Iris pigment epithelial cell (primary cell): ENCODE results near the gene CPEB4.

ENCODE experiments used
- DNase-seq: peaks from one replicate; pipeline ENCODE4 v3.0.0-alpha.2; 2011; ENCODE audit warnings: low read depth

CPEB4 gene

DNA sequence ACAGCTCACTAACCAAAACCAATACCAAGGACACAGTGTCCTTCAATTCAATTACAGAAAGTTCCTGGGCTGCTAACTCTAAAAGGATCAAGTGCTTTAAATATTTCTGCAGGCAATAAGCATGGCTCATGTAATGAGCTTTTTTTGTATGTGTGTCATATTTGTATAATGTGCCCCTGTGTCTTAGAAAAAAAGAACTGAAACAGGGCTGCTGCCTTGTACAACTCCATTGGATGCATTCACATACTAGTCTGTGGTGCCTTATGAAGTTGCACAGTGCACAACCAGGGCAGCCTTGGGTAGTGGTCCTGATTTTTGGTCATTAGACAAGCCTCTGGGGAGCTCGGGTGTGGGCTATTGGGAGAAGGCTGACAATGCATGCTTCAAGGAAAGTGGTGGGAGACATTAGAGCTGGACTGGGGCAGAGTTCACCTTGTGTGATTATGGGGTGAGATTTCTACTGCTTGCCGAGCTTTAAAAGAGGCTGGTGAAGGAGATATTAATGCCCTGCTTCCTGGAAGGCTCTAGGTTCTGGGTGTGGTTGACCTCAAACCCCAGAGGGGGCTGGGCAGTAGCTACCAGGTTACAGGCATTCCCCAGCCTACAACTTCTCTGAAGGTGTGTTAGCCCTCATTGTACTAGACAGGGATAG, 3.6 kb upstream of the CPEB4 start:
- no peak for DNase-seq

DNA sequence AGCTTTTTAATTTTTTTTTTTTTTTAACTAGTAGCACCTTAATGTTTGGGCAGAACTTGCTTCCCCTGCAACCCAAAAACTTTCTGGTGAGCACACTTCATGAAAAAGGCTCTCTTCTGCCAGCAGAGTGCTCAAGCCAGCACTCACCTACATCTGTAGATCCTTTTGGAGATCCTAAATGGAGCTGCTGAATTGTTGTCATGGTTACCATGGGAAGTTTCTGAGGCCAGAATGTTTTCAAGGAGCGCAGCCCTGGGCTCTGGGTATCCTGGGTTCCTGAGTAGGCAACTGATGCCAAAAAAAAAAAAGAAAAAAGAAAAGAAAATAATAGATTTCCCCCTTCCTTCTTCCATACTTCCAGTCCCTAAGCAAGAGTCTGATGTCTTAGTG, 3.1 kb upstream of the CPEB4 start:
- no peak for DNase-seq

DNA sequence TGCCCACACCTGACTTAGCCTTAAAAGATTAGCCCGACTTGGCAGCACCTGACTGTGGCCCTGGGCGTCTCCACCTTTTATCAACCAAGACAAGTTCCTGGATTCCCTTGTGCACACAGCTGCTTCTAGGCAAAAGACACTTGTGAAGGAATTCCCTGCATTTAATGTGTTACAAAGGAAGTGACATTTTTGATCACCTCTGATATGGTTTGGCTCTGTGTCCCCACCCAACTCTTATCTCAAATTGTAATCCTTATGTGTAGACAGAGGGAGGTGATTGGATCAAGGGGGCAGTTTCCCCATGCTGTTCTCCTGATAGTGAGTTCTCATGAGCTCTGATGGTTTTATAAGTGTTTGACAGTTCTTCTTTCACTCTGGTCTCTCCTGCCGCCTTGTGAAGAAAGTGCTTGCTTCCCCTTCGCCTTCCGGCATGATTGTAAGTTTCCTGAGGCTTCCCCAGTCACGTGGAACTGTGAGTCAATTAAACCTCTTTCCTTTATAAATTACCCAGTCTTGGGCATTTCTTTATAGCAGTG, 2.6 kb upstream of the CPEB4 start:
- no peak for DNase-seq

DNA sequence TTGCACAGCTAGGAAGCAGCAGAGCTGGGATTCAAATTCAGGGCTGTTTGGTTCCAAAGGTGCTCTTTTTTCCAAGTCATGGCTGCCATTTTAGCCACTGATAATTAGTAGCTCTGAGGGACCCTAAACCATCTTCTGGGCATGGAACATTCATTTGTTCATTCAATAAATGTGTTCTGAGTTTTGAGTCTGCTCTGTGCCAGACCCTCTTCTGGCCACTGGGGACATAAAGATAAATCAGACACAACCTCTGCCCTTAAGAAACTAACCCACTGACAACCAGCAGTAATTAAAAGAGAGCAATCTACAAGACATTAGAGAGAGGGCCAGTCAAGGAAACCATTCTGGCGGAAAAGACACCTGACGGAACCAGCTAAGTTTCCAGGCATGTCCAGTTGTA, 2.0 kb upstream of the CPEB4 start:
- DNase-seq: no peak

DNA sequence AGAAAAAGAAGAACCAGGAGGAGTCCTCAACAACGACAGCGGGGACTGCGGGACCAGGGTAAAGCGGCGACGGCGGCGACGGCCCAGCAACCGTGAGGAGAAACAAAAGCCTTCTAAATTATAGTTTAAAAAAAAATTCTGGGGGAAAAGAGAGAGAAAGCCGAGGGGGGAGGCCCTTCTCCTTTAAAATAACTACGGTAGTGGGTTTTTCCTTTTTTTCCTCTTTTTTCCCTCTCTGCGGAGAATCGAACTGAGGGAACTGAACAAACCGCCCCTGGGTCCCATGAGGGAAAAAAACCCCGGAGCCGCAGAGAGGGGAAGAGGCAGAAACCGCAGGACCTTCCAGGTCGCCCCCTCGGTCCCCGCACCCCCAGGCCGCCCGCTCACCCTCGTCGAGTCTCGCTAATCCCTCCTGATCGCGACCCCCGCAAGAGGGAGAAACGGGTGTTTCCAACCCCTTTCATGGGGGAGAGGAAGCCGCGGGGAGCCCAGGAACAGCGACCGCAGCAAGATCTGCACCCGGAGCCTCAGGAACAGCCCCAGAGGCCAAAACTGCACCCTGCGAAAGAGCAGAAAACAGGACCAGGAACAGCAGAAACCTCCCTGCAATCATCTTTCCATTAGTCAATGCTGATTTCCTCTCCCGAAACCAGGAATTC, 453 bp downstream of the CPEB4 start:
- no peak for DNase-seq

DNA sequence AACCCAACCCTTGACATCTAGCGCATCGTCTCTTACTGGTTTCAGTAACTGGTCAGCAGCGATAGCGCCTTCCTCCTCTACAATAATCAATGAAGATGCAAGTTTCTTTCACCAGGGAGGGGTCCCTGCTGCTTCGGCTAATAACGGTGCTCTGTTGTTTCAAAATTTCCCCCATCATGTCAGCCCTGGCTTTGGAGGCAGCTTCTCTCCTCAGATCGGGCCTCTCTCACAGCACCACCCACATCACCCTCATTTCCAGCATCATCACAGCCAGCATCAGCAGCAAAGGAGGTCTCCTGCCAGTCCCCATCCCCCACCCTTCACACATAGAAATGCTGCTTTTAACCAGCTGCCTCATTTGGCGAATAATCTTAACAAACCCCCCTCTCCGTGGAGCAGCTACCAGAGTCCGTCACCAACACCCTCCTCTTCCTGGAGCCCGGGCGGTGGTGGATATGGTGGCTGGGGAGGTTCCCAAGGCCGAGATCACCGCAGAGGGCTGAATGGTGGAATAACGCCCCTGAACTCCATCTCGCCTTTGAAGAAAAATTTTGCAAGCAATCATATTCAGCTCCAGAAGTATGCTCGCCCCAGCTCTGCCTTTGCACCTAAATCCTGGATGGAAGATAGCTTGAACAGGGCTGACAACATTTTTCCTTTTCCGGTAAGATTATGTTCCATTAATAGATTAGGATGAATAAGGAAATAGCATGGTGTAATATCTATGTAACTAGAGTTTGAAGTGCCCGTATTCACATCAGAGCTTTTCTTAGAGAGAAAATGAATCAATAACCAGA, 2.2 kb downstream of the CPEB4 start:
- no peak for DNase-seq

DNA sequence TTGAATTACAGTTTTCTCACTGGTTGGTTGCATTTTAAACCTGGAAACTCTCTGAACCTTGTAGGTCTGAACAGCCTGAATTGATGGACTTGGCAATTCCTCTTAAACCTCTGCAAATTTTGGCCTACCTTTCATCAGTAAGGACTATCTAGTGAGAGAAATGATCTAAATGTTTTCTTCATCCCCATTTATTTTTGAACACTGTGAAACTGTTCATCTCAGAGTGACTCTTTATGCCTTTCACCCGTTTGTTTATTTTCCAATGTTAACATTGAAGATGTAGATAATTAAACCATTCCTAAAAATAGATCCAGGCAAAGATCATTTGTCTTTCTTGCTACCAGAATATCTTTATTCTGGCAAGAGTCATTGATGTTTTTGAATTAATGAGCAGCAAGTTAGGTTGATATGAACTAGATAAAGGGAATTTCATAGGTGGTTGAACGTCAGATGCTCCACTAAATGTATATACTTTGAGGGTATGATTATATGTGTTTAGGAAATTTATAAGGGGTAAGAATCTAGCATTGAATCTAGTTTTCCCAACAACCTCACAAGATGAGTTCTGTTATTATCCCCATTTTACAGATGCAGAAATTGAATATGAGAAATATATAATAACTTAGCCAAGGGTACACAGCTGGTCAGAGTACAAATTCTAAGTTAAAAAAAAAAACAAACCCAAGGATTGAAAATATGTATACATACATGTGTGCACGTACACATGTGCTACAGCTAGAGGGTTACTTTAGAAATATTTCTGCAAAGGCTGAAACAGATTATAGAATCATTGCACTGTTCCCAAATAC, 3.4 kb downstream of the CPEB4 start:
- DNase-seq: no peak

GRCh38 chr5:173893192-173893561, 5.0 kb downstream of the CPEB4 start:
- no peak for DNase-seq

DNA sequence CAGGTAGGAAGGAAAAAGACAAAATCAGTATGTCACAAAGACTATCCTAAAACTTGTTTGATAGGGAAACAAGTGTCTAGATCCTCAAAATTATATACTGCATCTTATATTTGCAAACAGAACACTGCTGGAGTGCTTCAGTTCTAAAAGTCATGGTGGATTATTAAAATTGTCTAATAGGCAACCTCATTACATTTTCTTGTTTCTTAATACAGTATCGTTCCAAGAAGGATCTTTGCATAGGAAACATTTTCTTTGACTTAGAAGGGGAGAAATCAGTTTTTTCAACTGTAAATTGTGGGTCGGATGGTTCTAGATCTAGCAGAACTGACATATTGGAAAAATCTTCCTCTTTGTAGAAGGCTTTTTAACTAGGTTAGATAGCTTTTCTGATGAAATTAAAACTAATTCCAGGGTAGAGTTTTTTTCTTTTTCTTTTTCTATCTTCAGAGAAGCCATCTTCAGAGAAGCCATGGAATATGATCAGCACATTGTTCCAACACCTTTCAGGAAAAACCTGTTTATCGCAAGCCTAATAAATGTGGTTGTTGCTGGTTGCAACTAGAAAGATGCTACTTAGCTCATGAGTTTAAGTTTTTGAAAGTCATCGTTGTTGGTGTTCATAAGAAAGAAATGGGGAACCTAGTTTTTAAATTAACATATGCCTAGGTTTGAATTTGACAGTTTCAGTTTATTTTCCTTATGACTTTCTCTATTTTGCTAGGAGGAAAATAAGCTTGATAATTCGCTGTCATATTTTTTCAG, 7.4 kb downstream of the CPEB4 start:
- DNase-seq: no peak

- no peak for DNase-seq
Measured at GRCh38 chr5:173896631-173897030, 8.5 kb downstream of the CPEB4 start.

DNA sequence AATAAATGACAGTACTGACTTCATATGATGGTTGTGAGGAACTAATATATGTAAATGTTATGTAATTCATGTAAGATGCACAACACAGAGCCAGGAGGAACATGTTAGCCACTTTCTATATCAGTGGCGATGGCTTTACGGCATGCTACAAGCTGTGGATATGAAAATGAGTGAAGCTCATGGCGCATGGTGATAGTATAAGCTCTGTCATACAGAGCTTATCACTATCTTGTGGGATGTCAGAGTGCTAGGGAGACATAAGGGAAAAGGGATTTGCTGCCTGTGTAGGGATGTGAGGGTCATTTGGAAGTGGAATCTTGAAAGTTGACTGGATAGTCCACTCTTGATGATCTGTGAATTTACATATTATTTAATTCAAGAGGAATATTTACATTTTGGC, 13.6 kb downstream of the CPEB4 start:
- no peak for DNase-seq

DNA sequence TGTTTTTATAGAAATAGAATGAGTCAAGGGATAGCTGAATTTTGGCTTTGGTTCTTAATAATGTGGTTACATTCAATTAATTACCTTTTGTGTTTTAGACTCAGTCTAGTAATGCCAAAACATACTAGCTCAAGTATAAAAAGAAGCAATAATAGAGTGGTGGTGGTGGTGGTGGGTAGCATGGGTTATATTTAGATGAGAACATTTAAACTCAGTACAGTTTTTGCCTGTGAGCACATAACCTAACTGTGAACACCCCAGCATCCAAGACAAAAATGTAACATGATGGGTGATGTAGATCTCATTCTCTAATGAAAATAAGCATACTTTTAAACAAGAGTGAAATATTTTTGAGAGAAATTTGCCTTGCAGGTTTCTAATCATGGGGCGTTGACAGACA, 14.2 kb downstream of the CPEB4 start:
- no peak for DNase-seq

DNA sequence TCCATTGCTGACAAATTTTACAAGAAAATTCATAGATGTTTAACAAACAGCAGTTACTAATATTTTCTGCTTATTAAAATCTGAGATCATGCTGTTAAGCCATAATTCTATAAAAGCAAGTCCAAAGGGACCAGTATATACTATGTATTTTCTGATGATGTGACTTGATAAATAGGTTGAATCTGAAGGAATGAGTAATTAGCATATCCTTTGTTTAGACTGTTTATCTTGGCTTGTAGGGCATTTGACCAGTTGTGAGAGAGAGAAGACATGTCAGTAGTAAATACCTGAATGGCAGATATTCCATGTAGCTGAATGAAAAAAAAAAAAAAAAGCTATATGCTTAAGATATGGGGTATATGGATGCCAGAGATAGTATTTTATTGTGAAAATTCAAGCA, 14.6 kb downstream of the CPEB4 start:
- DNase-seq: no peak

- no peak for DNase-seq
Measured at GRCh38 chr5:173903396-173904140, 15.4 kb downstream of the CPEB4 start.

DNA sequence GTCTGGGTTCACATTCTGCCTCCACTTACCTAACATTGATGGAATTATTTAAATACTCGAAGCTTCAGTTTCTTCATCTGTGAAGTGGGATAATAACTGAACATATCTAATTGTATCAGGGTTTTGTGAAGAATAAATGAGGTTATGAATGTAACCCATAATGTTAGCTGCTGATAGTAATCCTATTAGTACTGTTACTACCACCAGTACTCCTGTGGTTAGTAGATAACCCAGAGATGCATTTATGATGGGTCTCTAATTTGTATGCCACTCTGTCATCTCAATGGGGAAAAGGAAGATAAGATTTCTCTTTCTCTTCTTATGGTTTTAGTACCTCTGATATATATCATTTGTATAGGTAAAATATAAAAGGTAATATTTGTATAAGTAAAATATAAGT, 16.0 kb downstream of the CPEB4 start:
- no peak for DNase-seq

DNA sequence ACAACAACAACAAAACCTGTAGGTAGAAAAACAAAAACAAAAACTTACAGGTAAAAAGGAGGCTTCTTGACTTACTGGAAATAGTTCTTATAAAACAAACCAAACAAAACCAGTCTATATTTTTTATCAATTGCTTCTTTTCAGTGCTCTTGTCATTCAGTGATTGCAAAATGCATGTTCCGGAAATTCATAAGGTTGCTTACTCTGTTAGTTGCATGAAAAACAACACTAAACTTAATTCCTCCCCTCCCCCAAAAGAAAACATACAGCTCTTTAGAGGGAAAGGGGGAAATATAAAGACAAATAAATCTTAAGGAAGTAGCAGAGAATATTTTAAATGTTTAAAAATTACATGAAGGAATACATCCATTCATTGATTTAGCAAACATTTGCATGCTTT, 19.1 kb downstream of the CPEB4 start:
- DNase-seq: no peak

DNA sequence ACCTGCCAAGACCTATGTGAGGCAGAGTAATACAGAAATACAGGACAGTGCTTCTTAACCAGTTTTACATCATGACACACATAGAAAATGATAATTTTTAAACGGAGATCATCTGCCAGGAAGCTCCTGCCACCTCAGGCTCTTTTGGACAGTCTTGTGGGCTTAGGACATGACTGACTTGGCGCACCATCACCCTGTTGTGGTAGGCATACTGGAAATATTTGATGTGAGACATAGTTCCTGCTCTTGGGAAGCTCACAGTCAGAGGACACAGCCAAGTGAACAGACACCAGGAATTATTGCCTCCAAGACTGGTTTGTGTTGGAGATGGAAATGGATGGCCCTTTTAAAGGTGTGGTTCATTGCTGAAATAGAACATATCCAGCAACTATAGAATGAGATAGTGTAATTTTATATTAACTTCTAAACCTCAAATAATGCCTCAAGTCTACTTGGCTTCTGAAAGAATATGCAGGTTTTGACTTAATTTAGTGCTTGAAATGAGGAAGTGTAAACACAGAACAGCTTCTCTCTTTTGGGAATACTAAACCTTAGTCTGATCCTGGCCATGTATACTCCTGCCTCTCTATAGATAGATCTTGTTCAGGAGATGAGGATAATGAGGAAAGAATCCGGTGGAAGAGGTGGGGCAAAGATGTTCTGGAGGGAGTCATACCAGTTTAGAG, 19.7 kb downstream of the CPEB4 start:
- DNase-seq: no peak

DNA sequence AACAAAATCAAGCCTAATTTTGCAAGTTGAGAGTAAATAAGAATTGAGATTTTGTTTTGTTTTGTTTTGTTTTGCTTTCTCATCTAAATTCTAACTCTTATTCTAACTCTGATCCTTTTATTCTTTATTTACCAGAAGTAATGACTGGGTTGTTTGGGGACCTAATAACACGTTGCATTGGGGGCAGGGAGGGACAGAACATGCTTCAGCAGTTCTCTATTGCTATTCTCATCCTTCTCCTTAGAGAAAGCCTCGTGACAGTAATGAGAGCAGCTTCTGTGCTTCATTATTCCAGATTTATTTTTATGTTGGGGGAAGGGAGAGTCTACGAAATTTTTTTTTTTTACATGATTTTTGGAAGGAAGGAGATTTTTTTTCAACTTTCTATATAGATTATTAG, 21.1 kb downstream of the CPEB4 start:
- DNase-seq: no peak

GRCh38 chr5:173910215-173910614, 22.1 kb downstream of the CPEB4 start:
- no peak for DNase-seq

DNA sequence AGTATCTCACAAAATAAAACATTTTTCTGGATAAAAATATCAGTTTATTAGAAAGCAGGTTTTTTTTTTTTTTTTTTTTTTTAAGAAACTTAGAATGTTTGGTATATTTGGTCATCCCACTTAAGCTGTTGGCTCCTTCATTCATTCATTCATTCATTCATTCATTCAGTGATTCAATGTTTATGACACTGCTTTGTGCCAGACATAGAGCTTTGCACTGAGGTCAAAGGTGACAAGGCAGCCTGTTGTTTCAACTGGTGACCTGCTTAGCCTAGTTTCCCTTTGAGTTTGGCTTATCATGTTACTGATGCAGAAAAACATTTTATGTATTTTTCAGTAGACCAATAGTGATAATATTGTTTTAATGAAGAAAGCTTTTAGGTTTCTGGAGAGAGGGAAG, 23.5 kb downstream of the CPEB4 start:
- DNase-seq: no peak
